Kidney epithelial cell (primary cell): ENCODE results near the gene STK40. TPM values are rescaled to one million over a fixed set of nuclear protein-coding genes. Genes with fewer than 3 reads are reported as not detected.

Source experiments
- DNase-seq: peaks from one replicate; pipeline ENCODE4 v3.0.0-alpha.2; 2010; ENCODE audit warnings: low read depth
- H3K27me3 ChIP-seq: 2 replicates; pipeline ENCODE4 v1.6.0; 2011; ENCODE audit warnings: low read length; ENCODE audit not compliant: control insufficient read depth, insufficient read depth
- H3K36me3 ChIP-seq: 2 replicates; pipeline ENCODE4 v1.5.1; 2011; ENCODE audit warnings: low read length; ENCODE audit not compliant: control insufficient read depth, insufficient read depth
- H3K4me3 ChIP-seq: 2 replicates; pipeline ENCODE4 v1.5.1; 2011; ENCODE audit warnings: low read depth, mild to moderate bottlenecking, control low read depth, low read length
- CTCF ChIP-seq: IDR thresholded peaks from 2 replicates; pipeline ENCODE4 v1.5.1; 2011; ENCODE audit warnings: mild to moderate bottlenecking, moderate library complexity, low read length, control low read depth, inconsistent platforms; ENCODE audit not compliant: insufficient read depth, poor library complexity, severe bottlenecking
- total RNA-seq: library from RNA; depleted of rRNA; stranded (reverse); fragments of >200 nt; gene quantifications from 2 replicates; pipeline ENCODE4 v1.2.3, GENCODE V29; 2015

The STK40 gene
- total RNA-seq, 1 donor from 2014 or later = 35.6 TPM

- Histone ChIP-seq H3K36me3 (no peaks in the 10 kb centered on the region), H3K4me3 (no peak overlapping the region), H3K27me3 (no peaks in the 10 kb centered on the region)
- no peak for DNase-seq
- no peak for TF ChIP-seq CTCF
These were observed 64.4 kb downstream of the STK40 start for GRCh38 chr1:36321119-36321951.

GRCh38 chr1:36320767-36321118 is 65.0 kb downstream of the STK40 start:
- Histone ChIP-seq H3K4me3 (no peak overlapping the region), H3K27me3 (no peaks in the 10 kb centered on the region), H3K36me3 (no peaks in the 10 kb centered on the region)
- DNase-seq = no peak
- no peak for TF ChIP-seq CTCF

- Histone ChIP-seq H3K36me3 (no peaks in the 10 kb centered on the region), H3K4me3 (no peak overlapping the region), H3K27me3 (no peaks in the 10 kb centered on the region)
- TF ChIP-seq CTCF = no peak
- no peak for DNase-seq
These were observed 65.4 kb downstream of the STK40 start for GRCh38 chr1:36320291-36320761.

GRCh38 chr1:36309397-36309796 is 76.3 kb downstream of the STK40 start:
- no peak for DNase-seq
- no peak for TF ChIP-seq CTCF
- H3K27me3 ChIP-seq = no peaks in the 10 kb centered on the region
- no peaks in the 10 kb centered on the region for H3K36me3 ChIP-seq
- no peak overlapping the region for H3K4me3 ChIP-seq

- no peak for TF ChIP-seq CTCF
- Histone ChIP-seq H3K36me3 (no peaks in the 10 kb centered on the region), H3K27me3 (no peaks in the 10 kb centered on the region), H3K4me3 (peak overlapping the region; percentile 53)
- DNase-seq = no peak
These were observed 78.0 kb downstream of the STK40 start for GRCh38 chr1:36307601-36308330.
